ENCODE measurements around the gene DCAF17.

GRCh38 chr2:171512014-171512413 lies 78.0 kb downstream of the DCAF17 start:
- TF ChIP-seq ZBTB2 (CRISPR knock-in tag; IDR thresholded peaks at IDR 0.05; ENCODE audit: low read depth) (no peak), ZNF121 (CRISPR knock-in tag; IDR thresholded peaks at IDR 0.05) (no peak)
